HCT116 (cell line): ENCODE data around the gene TMEM126B.

Source experiments
- CBX3 ChIP-seq: IDR thresholded peaks from 2 replicates; pipeline ENCODE4 v1.6.1; 2012; ENCODE audit warnings: low read depth
- CTCF ChIP-seq, 3 experiments: fragments of 200-600 bp in 1 of 3; sonication (generic) in 1 of 3; IDR thresholded peaks in 2 of 3; conservative IDR thresholded peaks in 1 of 3; 2 replicates each; pipeline ENCODE4 v1.5.1; 2012 to 2017; ENCODE audit warnings: low read depth in 2 of 3, low read length in 2 of 3, antibody characterized with exemption in 1 of 3, borderline replicate concordance in 1 of 3, control low read depth in 1 of 3, mild to moderate bottlenecking in 1 of 3, mixed read lengths in 1 of 3, mixed run types in 1 of 3, moderate library complexity in 1 of 3; ENCODE audit not compliant: insufficient read depth in 1 of 3
- MAX ChIP-seq: IDR thresholded peaks from 2 replicates; pipeline ENCODE4 v1.6.1; 2012
- POLR2AphosphoS5 ChIP-seq: IDR thresholded peaks from 2 replicates; pipeline ENCODE4 v1.6.1; 2011; ENCODE audit warnings: mild to moderate bottlenecking, low read depth, low read length, moderate library complexity
- ZBTB33 ChIP-seq: IDR thresholded peaks from 2 replicates; pipeline ENCODE4 v1.6.1; 2011; ENCODE audit warnings: mild to moderate bottlenecking, low read length, moderate library complexity; ENCODE audit not compliant: insufficient replicate concordance; ENCODE audit errors: extremely low read depth

- TF ChIP-seq CTCF (IDR thresholded peaks at IDR 0.05 in 2 of 3, conservative IDR thresholded peaks at IDR 0.05 in 1 of 3; ENCODE audit: borderline replicate concordance in 1 of 3, insufficient read depth in 1 of 3, low read depth in 2 of 3, low read length in 2 of 3) = no peak
- TF ChIP-seq CBX3 = no peak
- no peak for TF ChIP-seq MAX
- TF ChIP-seq ZBTB33 = no peak
- no peak for TF ChIP-seq POLR2AphosphoS5
Measured at GRCh38 chr11:85647078-85647477, 18.7 kb downstream of the TMEM126B start.
